Lower lobe of right lung (tissue), 2 donors: Measurements from ENCODE around the gene NMNAT1. TPM values are rescaled to one million over a fixed set of nuclear protein-coding genes. Genes with fewer than 3 reads are reported as not detected.
"Not testable (repeated sequence)": the region's sequence is repeated elsewhere in the genome, so short reads cannot be mapped to it uniquely, and the experiment has no call there.

Experiments
- ATAC-seq, 2 donors: fragments of 200-7000 bp; cut with Tn5 transposase; one replicate each; pipeline ENCODE4 v1.9.1; 2020 to 2022; ENCODE audit warnings: mild to moderate bottlenecking in 2 of 2, moderate library complexity in 2 of 2
- DNase-seq: peaks from one replicate; pipeline ENCODE4 v3.0.0-alpha.2; 2020
- H3K27ac ChIP-seq: fragments of 200-600 bp; one replicate; pipeline ENCODE4 v1.8.0; 2022
- H3K27me3 ChIP-seq: fragments of 200-600 bp; one replicate; pipeline ENCODE4 v1.8.0; 2022; ENCODE audit warnings: low read depth
- H3K36me3 ChIP-seq: fragments of 200-600 bp; one replicate; pipeline ENCODE4 v1.8.0; 2022; ENCODE audit warnings: mild to moderate bottlenecking
- H3K4me1 ChIP-seq: fragments of 200-600 bp; one replicate; pipeline ENCODE4 v1.8.0; 2022
- H3K4me3 ChIP-seq: fragments of 200-600 bp; one replicate; pipeline ENCODE4 v1.8.0; 2022; ENCODE audit warnings: mild to moderate bottlenecking
- H3K9me3 ChIP-seq: fragments of 200-600 bp; one replicate; pipeline ENCODE4 v1.8.0; 2022
- CTCF ChIP-seq: fragments of 200-600 bp; IDR thresholded peaks from one replicate; pipeline ENCODE4 v1.8.0; 2022; ENCODE audit warnings: antibody characterized with exemption, mild to moderate bottlenecking
- intact Hi-C: fragments of 100-400 bp; cut with DNase I; formaldehyde crosslinking; loops from one replicate; pipeline ENCODE4 v1.11.0; 2022
- total RNA-seq: library from RNA; stranded (reverse); fragmentation: NEBNext Ultra II Directional; extraction: Animal tissue kit (Norgen Biotek cat#: 25700); gene quantifications from one replicate; pipeline ENCODE4 v1.2.1, GENCODE V29; 2021
- donor health status: DM: no; HTN: yes; CAD: no; lungs with severe emphysema.

The NMNAT1 gene
- total RNA-seq, 1 donor from 2014 or later: 9.2 TPM

GRCh38 chr1:10022656-10023055, 79.4 kb downstream of the NMNAT1 start:
- intact Hi-C loops: no loop called here
- DNase-seq (no peak), ATAC-seq (no peak)
- Histone ChIP-seq H3K4me3 (no peak overlapping the region), H3K27me3 (no peaks in the 10 kb centered on the region), H3K27ac (no peak overlapping the region), H3K9me3 (no peaks in the 10 kb centered on the region), H3K4me1 (no peaks in the 10 kb centered on the region), H3K36me3 (no peaks in the 10 kb centered on the region)
- TF ChIP-seq CTCF: no peak

GRCh38 chr1:10025354-10025753, 82.1 kb downstream of the NMNAT1 start:
- intact Hi-C loops: no loop called here
- Histone ChIP-seq H3K9me3 (no peaks in the 10 kb centered on the region), H3K4me1 (no peaks in the 10 kb centered on the region), H3K27ac (no peak overlapping the region), H3K36me3 (no peaks in the 10 kb centered on the region), H3K4me3 (no peak overlapping the region), H3K27me3 (no peaks in the 10 kb centered on the region)
- ATAC-seq (no peak), DNase-seq (no peak)
- TF ChIP-seq CTCF: no peak

GRCh38 chr1:10027027-10027426, 83.8 kb downstream of the NMNAT1 start:
- no peaks in the 10 kb centered on the region for H3K27me3 ChIP-seq
- ATAC-seq (no peak), DNase-seq (no peak)
- peaks cover 2% of the 10 kb centered on the region for H3K4me1 ChIP-seq
- intact Hi-C loops: no loop called here
- no peak overlapping the region for H3K27ac ChIP-seq
- no peak overlapping the region for H3K4me3 ChIP-seq
- no peaks in the 10 kb centered on the region for H3K9me3 ChIP-seq
- H3K36me3 ChIP-seq: no peaks in the 10 kb centered on the region
- TF ChIP-seq CTCF: no peak

GRCh38 chr1:10028956-10029500, 85.8 kb downstream of the NMNAT1 start:
- H3K4me3 ChIP-seq, H3K36me3 ChIP-seq, H3K27me3 ChIP-seq, H3K9me3 ChIP-seq, DNase-seq, ATAC-seq, intact Hi-C loops, H3K27ac ChIP-seq: not testable (repeated sequence)
- H3K4me1 ChIP-seq: peaks cover 10% of the 10 kb centered on the region

- no peak overlapping the region for H3K4me3 ChIP-seq
- peaks cover 25% of the 10 kb centered on the region for H3K4me1 ChIP-seq
- H3K27me3 ChIP-seq: no peaks in the 10 kb centered on the region
- no peak for ATAC-seq
- no peak for DNase-seq
- no peak overlapping the region for H3K27ac ChIP-seq
- peaks cover 5% of the 10 kb centered on the region for H3K36me3 ChIP-seq
- TF ChIP-seq CTCF: no peak
- H3K9me3 ChIP-seq: no peaks in the 10 kb centered on the region
- intact Hi-C loops: no loop called here
These were observed 88.2 kb downstream of the NMNAT1 start for GRCh38 chr1:10031461-10031860.

- peak within 1 kb of the TSS; percentile 99 for H3K4me3 ChIP-seq
- no peaks in the 10 kb centered on the region for H3K27me3 ChIP-seq
- intact Hi-C loops: no loop called here
- DNase-seq (peak; percentile 99), ATAC-seq (peak; percentile 100)
- H3K27ac ChIP-seq: peak within 1 kb of the TSS; percentile 94
- peaks cover 25% of the 10 kb centered on the region for H3K4me1 ChIP-seq
- H3K36me3 ChIP-seq: peaks cover 19% of the 10 kb centered on the region
- TF ChIP-seq CTCF: peak; percentile 87
- H3K9me3 ChIP-seq: no peaks in the 10 kb centered on the region
These were observed 89.5 kb downstream of the NMNAT1 start, which contains the start of gene UBE4B for GRCh38 chr1:10032590-10033358. TSS of gene UBE4B (plus strand) at chr1:10032958. CDS start at chr1:10033671, 713 bp downstream.
